HEK293T (cell line): ENCODE measurements around the gene PLXND1.

ENCODE experiments used
- FOXA1 ChIP-seq: fragments of 450-650 bp; IDR thresholded peaks from 2 replicates; pipeline ENCODE4 v1.6.1; 2016; ENCODE audit warnings: mild to moderate bottlenecking
- SP1 ChIP-seq: fragments of 450-650 bp; IDR thresholded peaks from 2 replicates; pipeline ENCODE4 v1.6.1; 2017

DNA sequence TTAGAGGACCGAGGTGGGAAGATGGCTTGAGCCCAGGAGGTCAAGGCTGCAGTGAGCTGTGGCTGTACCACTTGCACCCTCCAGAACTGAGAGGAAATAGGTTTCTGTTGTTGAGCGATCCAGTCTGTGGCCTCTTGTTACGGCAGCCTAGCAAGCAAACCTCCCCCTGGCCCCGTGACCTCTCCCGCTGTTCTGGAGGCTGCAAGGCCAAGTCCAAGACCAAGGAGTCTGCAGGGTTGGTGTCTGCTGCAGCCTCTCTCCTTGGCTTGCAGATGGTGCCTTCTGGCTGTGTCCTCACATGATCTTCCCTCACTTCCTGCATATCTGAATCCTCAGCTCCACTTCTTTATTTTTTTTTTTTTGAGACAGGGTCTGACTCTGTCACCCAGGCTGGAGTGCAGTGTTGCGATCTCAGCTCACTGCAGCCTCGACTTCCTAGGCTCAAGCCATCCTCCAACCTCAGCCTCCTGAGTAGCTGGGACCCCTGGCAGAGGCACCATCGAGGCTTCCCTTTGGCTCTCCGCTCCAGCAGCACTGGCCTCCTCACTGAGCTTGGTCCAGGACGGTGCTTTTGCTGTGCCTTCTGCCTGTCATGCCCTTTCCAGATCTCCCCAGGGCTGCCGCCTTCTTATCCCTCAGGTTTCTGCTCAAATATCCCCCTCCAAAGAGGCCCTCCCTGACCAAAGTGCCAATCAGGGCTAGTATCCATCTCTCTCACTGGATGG is 18.0 kb upstream of the PLXND1 start:
- no peak for TF ChIP-seq FOXA1
- no peak for TF ChIP-seq SP1
